LoVo (cell line): ENCODE measurements around the gene ALK.
A peak's percentile ranks its signal among the peaks of the same experiment; 100 is the strongest.

ENCODE experiments used
- DNase-seq: peaks from one replicate; pipeline ENCODE4 v3.0.0-alpha.2; 2016; ENCODE audit warnings: low spot score

ALK gene

DNA sequence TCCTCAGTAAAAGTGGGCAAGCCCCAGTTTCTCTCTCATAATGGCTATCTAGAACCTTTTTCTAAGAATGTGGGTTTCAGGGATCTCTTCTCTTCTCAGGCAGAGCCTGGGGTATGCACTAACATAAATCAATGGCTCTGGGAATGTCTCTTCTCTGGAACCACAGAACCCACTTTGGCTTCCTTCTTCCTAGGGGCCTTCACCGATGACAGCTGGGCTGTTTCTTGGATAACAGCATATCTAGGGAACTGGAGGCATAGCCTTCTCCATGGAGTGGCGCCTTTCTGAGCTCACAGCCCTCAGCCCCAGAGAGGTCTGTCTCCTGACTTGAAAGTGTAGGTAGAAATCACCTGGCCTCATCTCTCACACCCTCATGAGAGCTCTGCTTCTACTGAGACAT lies 558.3 kb downstream of the ALK start:
- DNase-seq: no peak

GRCh38 chr2:29361231-29361630 lies 560.2 kb downstream of the ALK start:
- DNase-seq: no peak

- no peak for DNase-seq
These were observed 561.2 kb downstream of the ALK start for GRCh38 chr2:29360016-29360784.

GRCh38 chr2:29353403-29353991 lies 567.9 kb downstream of the ALK start:
- DNase-seq: no peak

- DNase-seq: no peak
These were observed 569.3 kb downstream of the ALK start for GRCh38 chr2:29351916-29352591.

- DNase-seq: no peak
These were observed 570.1 kb downstream of the ALK start for GRCh38 chr2:29351248-29351647.

GRCh38 chr2:29349316-29350030 lies 571.9 kb downstream of the ALK start:
- DNase-seq: no peak

DNA sequence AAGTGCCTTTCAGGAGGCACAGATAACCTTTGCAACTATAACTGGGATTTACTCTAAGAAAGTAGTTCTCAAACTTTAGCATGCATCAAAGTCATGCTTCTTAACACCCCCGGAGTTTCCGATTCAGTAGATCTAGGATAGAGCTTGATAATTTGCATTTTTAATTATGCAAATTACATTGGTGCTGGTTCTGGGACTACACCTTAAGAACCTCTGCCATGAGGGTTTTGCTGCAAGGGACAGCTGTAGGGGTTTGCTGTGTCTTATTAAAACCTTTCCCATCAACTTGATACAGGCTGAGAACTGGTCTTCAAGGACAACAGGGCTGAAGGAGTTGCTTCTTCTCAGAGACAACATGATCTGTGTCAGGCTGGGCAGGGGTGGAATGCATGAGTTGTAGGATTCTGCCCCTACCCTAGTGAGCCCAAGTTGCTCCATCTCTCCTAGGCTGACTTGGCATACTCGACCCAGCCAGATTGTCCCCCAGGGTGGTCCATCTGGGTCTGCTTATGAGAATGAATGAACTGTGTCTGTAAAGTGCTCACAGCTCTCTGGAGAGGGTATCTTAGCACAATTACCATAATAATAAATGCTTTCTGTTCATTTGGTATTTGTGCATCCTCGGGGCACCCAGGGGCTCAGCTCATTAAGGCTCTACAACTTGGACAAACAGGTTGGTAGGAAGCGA lies 573.5 kb downstream of the ALK start:
- no peak for DNase-seq

- no peak for DNase-seq
These were observed 576.1 kb downstream of the ALK start for GRCh38 chr2:29345236-29345635.

DNA sequence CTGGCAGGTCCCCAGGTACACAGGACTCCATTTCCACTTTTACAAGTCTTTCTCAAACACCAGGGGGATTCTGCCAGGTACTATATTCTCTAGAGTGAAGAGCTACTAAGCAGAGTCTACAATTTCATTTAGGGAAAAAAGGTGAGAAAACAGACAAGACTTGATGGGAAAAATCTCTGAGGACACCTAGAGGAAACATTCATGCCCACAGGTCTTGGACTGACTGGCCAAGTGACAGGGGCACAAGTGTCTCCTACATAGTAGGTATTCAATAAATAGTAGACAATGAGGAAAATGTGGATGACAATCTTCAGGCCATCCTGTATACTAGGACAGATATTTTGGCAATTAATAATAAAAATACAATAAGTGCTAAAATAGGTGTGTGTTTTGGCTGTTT lies 577.6 kb downstream of the ALK start:
- DNase-seq: no peak

DNA sequence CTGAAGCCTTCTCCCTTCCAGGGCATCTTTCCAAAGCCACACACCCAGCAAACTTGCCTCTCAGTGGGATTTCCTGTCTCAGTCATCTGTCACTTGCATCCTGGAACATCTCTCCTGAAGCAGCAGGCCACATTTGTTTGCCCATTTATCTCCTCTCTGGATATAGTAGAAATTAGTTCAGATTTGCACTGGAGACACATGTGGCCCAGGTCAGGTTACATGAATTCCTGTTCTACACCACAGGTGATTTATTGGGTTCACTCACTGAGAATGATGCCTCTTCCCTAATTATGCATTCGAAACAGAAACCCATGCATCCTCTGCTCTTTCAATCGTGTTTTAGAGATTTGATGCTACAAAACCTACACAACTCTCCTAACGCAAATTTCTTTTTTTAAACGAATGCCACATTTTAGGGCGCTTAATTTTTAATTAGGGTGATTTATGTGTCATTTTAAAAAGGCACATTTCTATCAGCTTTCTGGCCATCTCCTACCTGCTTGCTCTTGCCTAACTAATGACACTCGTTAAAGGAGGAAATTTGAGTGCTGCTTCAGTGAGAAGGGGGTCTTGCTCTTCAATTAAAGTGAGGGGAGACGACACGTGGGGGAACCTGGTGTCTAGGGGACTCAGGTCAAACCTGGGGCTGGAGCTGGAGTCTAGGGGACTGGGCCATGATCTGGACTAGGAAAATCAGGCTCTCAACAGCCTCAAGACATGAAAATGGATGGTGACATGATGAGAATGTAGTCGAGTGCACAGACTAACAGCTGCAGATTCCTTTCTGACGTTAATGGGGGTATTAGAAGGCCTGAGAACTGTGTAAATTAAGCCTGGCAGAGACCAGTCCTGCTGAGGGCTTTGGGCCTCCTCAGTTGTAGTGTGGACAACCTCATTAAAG lies 584.8 kb downstream of the ALK start:
- no peak for DNase-seq

DNA sequence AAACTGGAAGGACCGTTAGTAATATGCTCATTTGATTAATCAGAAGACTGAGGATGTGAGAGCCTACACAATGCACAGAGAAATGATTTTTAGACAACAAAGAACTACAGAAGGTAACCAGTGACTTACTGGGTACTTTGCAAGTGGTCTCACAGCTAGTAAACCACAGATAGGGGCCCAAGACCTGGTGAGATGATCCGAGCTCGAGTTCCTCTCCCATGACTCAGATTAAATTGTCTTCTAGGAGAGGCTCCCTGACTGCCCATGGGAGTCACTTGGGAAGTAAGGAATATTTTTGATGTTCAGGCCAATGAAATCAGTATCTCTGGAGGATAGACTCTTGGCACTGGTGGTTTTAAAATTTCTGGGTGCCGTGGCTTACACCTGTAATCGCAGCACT lies 586.0 kb downstream of the ALK start:
- no peak for DNase-seq

DNA sequence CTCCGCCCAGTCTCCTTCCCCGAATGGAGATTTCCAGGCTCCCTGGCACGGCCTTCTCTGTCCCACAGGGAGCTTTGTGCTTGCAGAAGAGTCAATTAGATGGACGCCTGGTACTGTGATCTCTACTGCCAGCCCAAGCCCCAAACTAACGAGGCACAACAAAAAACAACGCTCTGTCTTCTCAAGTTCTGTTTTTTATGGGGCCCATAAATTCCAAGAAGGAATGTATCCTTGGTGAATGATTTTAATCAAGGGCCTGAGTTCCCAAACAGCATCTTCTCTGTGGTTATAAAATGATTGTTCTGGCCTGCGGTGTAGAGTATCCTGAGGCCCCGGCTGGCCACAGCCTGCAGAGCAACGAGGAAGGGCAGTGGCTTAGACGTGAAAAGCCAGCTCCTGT lies 586.7 kb downstream of the ALK start:
- DNase-seq: peak; percentile 2

DNA sequence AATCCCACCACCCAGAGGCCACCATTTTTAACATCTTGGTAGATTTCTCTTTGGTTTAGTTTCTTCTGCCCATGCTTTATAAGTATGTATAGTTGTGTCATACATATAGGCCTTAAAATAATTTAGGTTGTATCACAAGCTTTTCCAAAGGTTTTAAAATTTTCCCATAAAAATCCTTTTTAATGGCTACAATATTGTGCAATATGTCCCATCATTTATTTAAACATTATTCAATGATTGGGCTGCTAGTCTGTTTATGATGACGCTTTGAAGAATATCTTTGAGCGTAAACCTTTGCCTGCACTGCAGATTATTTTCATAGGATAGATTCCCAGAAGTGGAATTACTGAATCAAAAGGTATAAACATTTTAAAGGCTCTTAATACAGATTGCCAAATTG lies 588.8 kb downstream of the ALK start:
- DNase-seq: no peak

DNA sequence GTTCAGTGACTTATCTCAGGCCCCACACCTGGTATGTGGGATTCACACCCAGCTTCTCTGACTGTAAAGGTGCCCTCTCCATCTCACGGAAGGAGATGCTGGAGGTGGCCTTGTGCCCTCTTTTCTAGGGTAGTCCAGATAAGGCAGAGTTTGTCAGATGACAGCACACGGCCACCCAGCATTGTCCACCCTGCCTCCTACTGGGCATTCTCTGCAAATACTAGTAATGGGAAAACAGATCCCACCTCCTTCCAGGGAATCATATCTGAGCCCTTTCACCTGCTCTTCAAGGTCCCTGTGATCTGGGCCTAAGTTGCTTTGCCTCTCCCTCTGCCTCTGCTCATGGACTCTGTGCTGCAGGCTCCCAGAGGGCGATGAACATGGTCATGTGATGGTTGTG lies 591.5 kb downstream of the ALK start:
- no peak for DNase-seq

GRCh38 chr2:29326926-29327325 lies 594.5 kb downstream of the ALK start:
- DNase-seq: no peak

- DNase-seq: no peak
These were observed 595.8 kb downstream of the ALK start for GRCh38 chr2:29325544-29325943.

DNA sequence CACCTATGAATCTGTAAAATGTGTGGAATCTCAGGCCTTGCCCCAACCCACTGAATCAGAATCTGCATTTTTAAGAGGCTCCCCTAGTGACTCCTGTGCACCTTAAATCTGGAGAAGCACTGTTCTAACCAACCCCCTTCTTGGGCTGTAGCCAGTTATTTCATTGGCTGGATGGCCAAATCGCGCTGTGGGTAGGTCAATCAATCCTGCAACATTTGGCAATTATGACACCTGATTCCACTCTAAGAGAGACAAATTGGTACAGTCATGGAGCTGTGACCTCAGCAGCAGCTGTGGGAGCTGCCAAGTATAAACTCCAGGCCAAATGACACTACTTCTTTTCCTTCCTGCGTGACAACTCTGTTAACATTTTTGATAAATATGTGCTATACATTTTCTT lies 597.4 kb downstream of the ALK start:
- no peak for DNase-seq

GRCh38 chr2:29323301-29323700 lies 598.1 kb downstream of the ALK start:
- no peak for DNase-seq

- no peak for DNase-seq
These were observed 599.4 kb downstream of the ALK start for GRCh38 chr2:29322011-29322410.

DNA sequence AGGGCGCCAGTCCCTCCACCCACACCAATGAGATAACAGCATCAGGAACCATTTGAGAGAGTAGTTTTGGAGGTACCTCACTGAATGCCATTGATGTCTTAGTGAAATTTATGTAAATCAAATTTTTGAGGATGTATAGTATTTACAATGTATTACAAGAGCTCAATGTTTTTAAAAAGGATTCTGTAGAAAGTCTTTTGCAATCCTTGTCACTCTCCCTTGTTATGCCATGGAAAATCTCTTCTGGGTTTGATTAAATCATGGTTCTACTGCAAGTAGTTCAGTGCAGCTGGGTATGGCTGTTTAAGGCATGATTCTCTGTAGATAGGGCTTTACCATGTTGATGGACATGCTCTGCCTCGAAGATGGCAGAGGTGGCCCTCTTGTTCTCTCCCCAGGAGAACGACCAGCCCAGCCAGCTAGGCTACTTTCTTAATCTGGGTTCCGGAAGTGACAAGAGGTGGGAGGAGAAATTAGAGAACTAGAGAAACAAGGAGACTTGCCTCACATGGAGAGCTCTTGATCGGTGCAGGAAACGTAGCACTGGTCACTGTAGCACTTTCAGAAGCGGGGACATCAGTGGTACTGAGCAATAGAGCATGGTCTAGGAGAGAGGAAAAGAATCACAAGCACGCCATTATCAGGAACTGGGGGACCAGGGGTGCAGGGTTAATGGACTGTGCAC lies 603.4 kb downstream of the ALK start:
- DNase-seq: no peak
